Endodermal cell (in vitro differentiated cells): ENCODE data around the gene MLXIP. TPM values are rescaled to one million over a fixed set of nuclear protein-coding genes. Genes with fewer than 3 reads are reported as not detected.
"Not testable (repeated sequence)": the region's sequence is repeated elsewhere in the genome, so short reads cannot be mapped to it uniquely, and the experiment has no call there.

Experiments used
- DNase-seq: peaks from one replicate; pipeline ENCODE4 v3.0.0-alpha.2; 2017
- H3K27ac ChIP-seq: 2 replicates; pipeline ENCODE4 v1.5.1; 2013; ENCODE audit warnings: mild to moderate bottlenecking, low read depth, low read length, moderate library complexity
- H3K27me3 ChIP-seq: 2 replicates; pipeline ENCODE4 v1.6.1; 2013; ENCODE audit warnings: mild to moderate bottlenecking, low read length, moderate library complexity; ENCODE audit not compliant: insufficient read depth, control insufficient read depth, poor library complexity, severe bottlenecking
- H3K36me3 ChIP-seq: 2 replicates; pipeline ENCODE4 v1.7.0; 2013; ENCODE audit warnings: mild to moderate bottlenecking, low read length, moderate library complexity; ENCODE audit not compliant: control insufficient read depth, insufficient read depth
- H3K4me1 ChIP-seq: one replicate; pipeline ENCODE4 v1.7.0; 2013; ENCODE audit warnings: low read length; ENCODE audit not compliant: control insufficient read depth, insufficient read depth
- H3K4me3 ChIP-seq: 2 replicates; pipeline ENCODE4 v1.5.1; 2013; ENCODE audit warnings: mild to moderate bottlenecking, low read length, moderate library complexity
- H3K9ac ChIP-seq: 2 replicates; pipeline ENCODE4 v1.6.1; 2013; ENCODE audit warnings: mild to moderate bottlenecking, low read length, moderate library complexity; ENCODE audit not compliant: poor library complexity, severe bottlenecking; ENCODE audit errors: extremely low read depth
- H3K9me3 ChIP-seq: 2 replicates; pipeline ENCODE4 v1.6.1; 2013; ENCODE audit warnings: mild to moderate bottlenecking, low read length, moderate library complexity; ENCODE audit not compliant: control insufficient read depth
- H3K27ac Mint-ChIP-seq: 2 replicates; pipeline ENCODE4 v1.8.0; 2020; ENCODE audit warnings: mixed read lengths
- H3K27me3 Mint-ChIP-seq: 2 replicates; pipeline ENCODE4 v1.8.0; 2021; ENCODE audit warnings: mild to moderate bottlenecking, mixed read lengths; ENCODE audit not compliant: insufficient read depth
- H3K36me3 Mint-ChIP-seq: 2 replicates; pipeline ENCODE4 v1.8.0; 2020; ENCODE audit warnings: low read depth, mixed read lengths
- H3K4me1 Mint-ChIP-seq: 2 replicates; pipeline ENCODE4 v1.8.0; 2020; ENCODE audit warnings: mixed read lengths
- H3K4me3 Mint-ChIP-seq: 2 replicates; pipeline ENCODE4 v1.8.0; 2020; ENCODE audit warnings: mild to moderate bottlenecking, moderate library complexity, mixed read lengths
- H3K9me3 Mint-ChIP-seq: 2 replicates; pipeline ENCODE4 v1.8.0; 2020; ENCODE audit warnings: mild to moderate bottlenecking, mixed read lengths
- WGBS, 2 experiments: methylation state at CpG; one replicate each; pipeline versions ENCODE4 v1.1.5 to v1.1.7; 2013; ENCODE audit warnings: missing lambda C conversion rate in 2 of 2, mixed read lengths in 1 of 2; ENCODE audit not compliant: insufficient coverage in 1 of 2, insufficient read length in 1 of 2; 5-methylcytosine and 5-hydroxymethylcytosine counted together
- total RNA-seq, 2 donors: library from RNA; stranded (reverse); fragmentation: NEBNext Ultra II Directional in 1 of 2; extraction: Animal tissue kit (Norgen Biotek cat#: 25700) in 1 of 2; gene quantifications; 2 replicates in 1 of 2; 3 replicates in 1 of 2; pipeline ENCODE4 v1.2.1, GENCODE V29; 2021
- TF ChIP-seq, protein P1 (sequence below): fragments of 200-600 bp; sonication (generic); conservative IDR thresholded peaks from 2 replicates; pipeline ENCODE4 v1.5.0; 2021; ENCODE audit warnings: antibody characterized with exemption, mild to moderate bottlenecking

Gene MLXIP
- total RNA-seq, 2 donors from 2014 or later: 27.4 to 32.2 TPM

DNA sequence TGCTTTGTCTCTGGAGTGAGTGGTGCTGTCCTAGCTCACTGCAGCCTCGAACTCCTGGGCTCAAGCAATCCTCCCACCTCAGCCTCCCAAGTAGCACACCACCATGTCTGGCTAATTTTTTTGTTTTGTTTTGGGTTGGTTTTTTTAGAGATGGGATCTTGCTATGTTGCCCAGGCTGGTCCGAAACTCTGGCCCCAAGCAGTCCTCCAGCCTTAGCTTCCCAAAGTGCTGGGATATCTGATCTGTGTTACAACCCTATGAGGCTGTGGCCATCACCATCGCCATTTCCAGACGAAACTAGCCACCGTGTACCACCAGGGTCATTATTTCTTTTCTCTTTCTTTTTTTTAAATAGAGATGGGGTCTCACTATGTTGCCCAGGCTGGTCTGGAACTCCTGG, 92.8 kb downstream of the MLXIP start:
- TF ChIP-seq, protein P1, sequence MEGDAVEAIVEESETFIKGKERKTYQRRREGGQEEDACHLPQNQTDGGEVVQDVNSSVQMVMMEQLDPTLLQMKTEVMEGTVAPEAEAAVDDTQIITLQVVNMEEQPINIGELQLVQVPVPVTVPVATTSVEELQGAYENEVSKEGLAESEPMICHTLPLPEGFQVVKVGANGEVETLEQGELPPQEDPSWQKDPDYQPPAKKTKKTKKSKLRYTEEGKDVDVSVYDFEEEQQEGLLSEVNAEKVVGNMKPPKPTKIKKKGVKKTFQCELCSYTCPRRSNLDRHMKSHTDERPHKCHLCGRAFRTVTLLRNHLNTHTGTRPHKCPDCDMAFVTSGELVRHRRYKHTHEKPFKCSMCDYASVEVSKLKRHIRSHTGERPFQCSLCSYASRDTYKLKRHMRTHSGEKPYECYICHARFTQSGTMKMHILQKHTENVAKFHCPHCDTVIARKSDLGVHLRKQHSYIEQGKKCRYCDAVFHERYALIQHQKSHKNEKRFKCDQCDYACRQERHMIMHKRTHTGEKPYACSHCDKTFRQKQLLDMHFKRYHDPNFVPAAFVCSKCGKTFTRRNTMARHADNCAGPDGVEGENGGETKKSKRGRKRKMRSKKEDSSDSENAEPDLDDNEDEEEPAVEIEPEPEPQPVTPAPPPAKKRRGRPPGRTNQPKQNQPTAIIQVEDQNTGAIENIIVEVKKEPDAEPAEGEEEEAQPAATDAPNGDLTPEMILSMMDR: no peak
- Histone ChIP-seq H3K4me3 (no peak overlapping the region), H3K4me1 (no peaks in the 10 kb centered on the region), H3K27ac (no peak overlapping the region), H3K36me3 (no peaks in the 10 kb centered on the region), H3K9ac (no peak overlapping the region), H3K9me3 (no peaks in the 10 kb centered on the region), H3K27me3 (no peaks in the 10 kb centered on the region)
- Mint-ChIP-seq H3K9me3 (no peaks in the 10 kb centered on the region), H3K27ac (no peak overlapping the region), H3K4me3 (no peak overlapping the region), H3K27me3 (no peaks in the 10 kb centered on the region), H3K36me3 (no peaks in the 10 kb centered on the region), H3K4me1 (no peaks in the 10 kb centered on the region)
- WGBS, 2 experiments: 80 to 91% methylated on average over 1 to 4 of the region's 5 CpGs
- DNase-seq: no peak

DNA sequence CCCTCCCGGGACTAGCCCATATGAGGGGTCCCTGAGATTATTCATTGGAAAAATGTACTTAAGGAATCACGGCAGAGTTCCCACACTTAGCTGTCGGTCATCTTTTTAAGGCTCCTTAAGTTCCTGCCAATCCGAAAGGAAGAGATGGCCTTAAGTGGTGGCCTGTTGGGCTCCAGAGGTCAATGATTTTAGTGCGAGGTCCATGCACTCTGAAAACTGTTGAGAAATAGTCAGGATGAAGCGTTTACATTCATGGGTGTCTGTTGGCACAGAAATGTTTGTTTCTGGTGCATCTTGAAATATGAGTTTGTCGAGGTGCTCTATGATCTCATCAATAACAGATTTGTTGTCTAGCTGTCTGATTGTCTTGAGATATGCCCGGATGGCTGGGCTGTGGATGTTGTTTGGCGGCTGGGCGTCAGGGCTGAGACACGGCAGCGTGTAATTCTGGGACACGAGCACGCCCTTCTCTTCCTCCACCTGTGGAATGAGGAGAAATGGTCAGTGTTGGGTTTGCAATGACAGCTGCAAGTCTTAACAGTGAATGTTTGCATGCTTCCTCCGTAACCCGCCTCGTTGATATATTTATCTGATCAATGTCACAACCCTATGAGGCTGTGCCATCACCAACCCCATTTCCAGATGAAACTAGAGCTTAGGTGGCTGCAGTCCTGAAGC, 93.8 kb downstream of the MLXIP start:
- H3K4me1 ChIP-seq: no peaks in the 10 kb centered on the region
- no peaks in the 10 kb centered on the region for H3K27me3 Mint-ChIP-seq
- no peak overlapping the region for H3K27ac ChIP-seq
- no peaks in the 10 kb centered on the region for H3K9me3 Mint-ChIP-seq
- WGBS, 2 experiments: 90 to 93% methylated on average over 12 to 16 of the region's 17 CpGs
- H3K36me3 Mint-ChIP-seq: no peaks in the 10 kb centered on the region
- DNase-seq: no peak
- H3K4me3 Mint-ChIP-seq: no peak overlapping the region
- no peak overlapping the region for H3K27ac Mint-ChIP-seq
- no peaks in the 10 kb centered on the region for H3K36me3 ChIP-seq
- H3K27me3 ChIP-seq: no peaks in the 10 kb centered on the region
- H3K4me3 ChIP-seq: no peak overlapping the region
- H3K9ac ChIP-seq: no peak overlapping the region
- H3K9me3 ChIP-seq: no peaks in the 10 kb centered on the region
- H3K4me1 Mint-ChIP-seq: no peaks in the 10 kb centered on the region
- TF ChIP-seq, protein P1: no peak

DNA sequence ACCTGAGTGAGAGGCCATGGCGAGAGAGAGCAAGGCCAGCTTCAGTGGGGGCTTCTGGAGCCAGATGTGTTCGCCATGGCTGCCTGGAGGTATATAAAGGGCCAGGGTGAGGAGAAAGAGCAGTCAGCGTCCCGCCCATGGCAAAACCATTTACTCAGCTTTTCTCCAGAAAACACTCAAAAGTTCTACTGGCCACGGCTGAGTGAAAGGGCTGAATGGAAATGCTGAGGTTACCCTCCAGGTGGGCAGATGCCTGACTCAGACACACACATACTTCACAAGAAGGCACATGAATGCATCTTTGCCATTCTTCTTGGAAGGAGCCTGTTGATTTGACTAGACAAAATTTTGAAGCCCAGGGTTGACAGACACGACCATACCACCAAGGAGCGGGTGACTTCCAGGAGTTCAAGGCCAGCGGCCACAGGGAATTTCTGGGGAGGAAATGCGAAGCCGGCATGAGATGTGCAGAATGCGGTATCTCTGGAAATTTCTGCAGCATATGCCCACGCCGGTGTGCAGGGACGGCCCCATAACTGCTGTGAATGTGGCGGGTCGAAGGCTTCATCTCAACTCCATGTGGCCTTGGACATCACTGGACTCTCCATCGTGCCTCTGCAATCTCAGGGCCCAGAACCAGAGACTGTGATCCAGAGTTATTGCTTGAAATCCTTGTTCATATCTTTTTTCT, 95.7 kb downstream of the MLXIP start, which contains the start of gene IL31:
TSS of gene IL31 (minus strand) at position 67 of the 691 bp plus-strand sequence. CDS start at position 18, 49 bp downstream.
- TF ChIP-seq, protein P1: no peak
- Mint-ChIP-seq H3K27me3 (no peaks in the 10 kb centered on the region), H3K4me3 (no peak within 1 kb of the TSS), H3K27ac (no peak within 1 kb of the TSS), H3K9me3 (no peaks in the 10 kb centered on the region), H3K36me3 (no peaks in the 10 kb centered on the region), H3K4me1 (no peaks in the 10 kb centered on the region)
- no peak for DNase-seq
- Histone ChIP-seq H3K4me3 (no peak within 1 kb of the TSS), H3K9ac (no peak within 1 kb of the TSS), H3K36me3 (no peaks in the 10 kb centered on the region), H3K27ac (no peak within 1 kb of the TSS), H3K9me3 (no peaks in the 10 kb centered on the region), H3K27me3 (no peaks in the 10 kb centered on the region), H3K4me1 (no peaks in the 10 kb centered on the region)
- 93 to 98% methylated on average over 14 to 17 of the region's 17 CpGs for WGBS, 2 experiments

- H3K27me3 Mint-ChIP-seq, H3K36me3 ChIP-seq, H3K27ac Mint-ChIP-seq: not testable (repeated sequence)
These were observed 97.9 kb downstream of the MLXIP start for GRCh38 chr12:122176473-122176872.

More at GRCh38 chr12:122176473-122176872, 97.9 kb downstream of the MLXIP start:
- not testable (repeated sequence) for H3K4me3 Mint-ChIP-seq, H3K9me3 ChIP-seq, H3K27me3 ChIP-seq, H3K4me1 Mint-ChIP-seq, DNase-seq, H3K9me3 Mint-ChIP-seq, H3K4me3 ChIP-seq, H3K27ac ChIP-seq, H3K9ac ChIP-seq, H3K4me1 ChIP-seq, H3K36me3 Mint-ChIP-seq
- WGBS, 2 experiments: 94 to 100% methylated on average over 2 to 4 of the region's 4 CpGs
